GM18519 (cell line): Measurements from ENCODE around the gene GALM.

ENCODE experiments used
- ATAC-seq: cut with Tn5 transposase; IDR thresholded peaks from one replicate; pipeline ENCODE4 v1.9.1; 2021; ENCODE audit warnings: mild to moderate bottlenecking, moderate library complexity; ENCODE audit not compliant: unreplicated experiment, low FRiP score

Gene GALM

GRCh38 chr2:38648107-38648761 lies 17.7 kb upstream of the GALM start:
- no peak for ATAC-seq

GRCh38 chr2:38649176-38649728 lies 16.7 kb upstream of the GALM start:
- no peak for ATAC-seq

- no peak for ATAC-seq
Observed at GRCh38 chr2:38650012-38650411, 15.9 kb upstream of the GALM start.

- ATAC-seq, result no peak
Observed at GRCh38 chr2:38650717-38651116, 15.2 kb upstream of the GALM start.

- no peak for ATAC-seq
Observed at GRCh38 chr2:38652431-38653273, 13.3 kb upstream of the GALM start.

GRCh38 chr2:38653380-38653714 lies 12.6 kb upstream of the GALM start:
- no peak for ATAC-seq

- no peak for ATAC-seq
Observed at GRCh38 chr2:38653715-38654527, 12.0 kb upstream of the GALM start.

- ATAC-seq, result no peak
Observed at GRCh38 chr2:38654528-38655381, 11.2 kb upstream of the GALM start.

- ATAC-seq, result no peak
Observed at GRCh38 chr2:38655441-38655840, 10.5 kb upstream of the GALM start.

GRCh38 chr2:38656866-38657480 lies 8.9 kb upstream of the GALM start:
- ATAC-seq, result no peak

- no peak for ATAC-seq
Observed at GRCh38 chr2:38658613-38659012, 7.3 kb upstream of the GALM start.

- ATAC-seq, result no peak
Observed at GRCh38 chr2:38659115-38659514, 6.8 kb upstream of the GALM start.

- ATAC-seq, result no peak
Observed at GRCh38 chr2:38660282-38660681, 5.6 kb upstream of the GALM start.

- ATAC-seq, result no peak
Observed at GRCh38 chr2:38661306-38661705, 4.6 kb upstream of the GALM start.

- ATAC-seq, result no peak
Observed at GRCh38 chr2:38666556-38666910, 619 bp downstream of the GALM start.

- no peak for ATAC-seq
Observed at GRCh38 chr2:38668092-38668491, 2.2 kb downstream of the GALM start.

- ATAC-seq, result no peak
Observed at GRCh38 chr2:38668779-38669479, 3.0 kb downstream of the GALM start.

GRCh38 chr2:38671303-38671702 lies 5.4 kb downstream of the GALM start:
- ATAC-seq, result no peak

GRCh38 chr2:38671946-38672345 lies 6.0 kb downstream of the GALM start:
- ATAC-seq, result no peak
